ENCODE measurements around the gene LINC01488. TPM values are rescaled to one million over a fixed set of nuclear protein-coding genes. Genes with fewer than 3 reads are reported as not detected.

Gene LINC01488
- total and polyA plus RNA-seq, 7 donors: 0.36 TPM; not detected in 6

DNA sequence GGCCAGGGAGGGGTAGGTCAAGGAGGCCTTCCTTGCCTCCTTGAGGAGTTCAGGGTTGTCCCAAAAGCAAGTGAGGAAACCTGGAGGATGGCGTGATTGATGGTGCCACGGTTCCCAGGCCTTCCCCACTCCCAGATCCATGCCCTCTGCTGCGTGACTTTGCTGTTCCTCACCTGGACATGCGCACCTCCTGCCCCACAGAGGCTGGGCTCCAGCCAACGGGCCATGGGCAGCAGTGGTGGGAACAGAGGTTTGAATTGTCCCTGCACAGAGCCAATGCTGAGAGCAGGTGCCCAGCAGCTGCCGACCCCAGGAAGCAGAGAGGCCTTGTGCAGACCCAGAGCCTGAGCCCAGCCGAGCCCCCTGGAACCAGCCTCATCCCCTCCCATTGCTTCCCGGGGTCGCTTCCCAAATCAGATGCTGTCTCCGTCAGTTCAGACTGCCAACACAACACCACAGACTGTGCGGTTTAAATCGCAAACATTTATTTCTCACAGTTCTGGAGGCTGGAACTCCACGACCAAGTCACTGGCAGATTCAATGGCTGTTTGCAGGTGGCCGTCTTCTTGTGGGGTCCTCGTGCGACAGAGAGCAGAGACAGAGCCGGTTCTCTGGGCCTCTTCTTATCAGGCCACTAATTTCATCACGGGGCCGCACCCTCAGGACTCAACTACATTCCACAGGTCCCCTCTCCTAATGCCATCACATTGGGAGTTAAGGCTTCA is 6.2 kb upstream of the LINC01488 start:
- Histone ChIP-seq H3K27me3 (peaks cover 0 to 4% (median 0%) of the 10 kb centered on the region in 3 donors), H3K4me3 (no peak overlapping the region), H3K36me3 (no peaks in the 10 kb centered on the region), H3K9me3 (no peaks in the 10 kb centered on the region), H3K27ac (no peak overlapping the region), H3K4me1 (peaks cover 0 to 17% (median 5%) of the 10 kb centered on the region in 4 donors)
- intact Hi-C loops (cut with DNase I): no loop called here
- no peak for TF ChIP-seq POLR2A (IDR thresholded peaks at IDR 0.05)
- no peak for TF ChIP-seq EP300 (IDR thresholded peaks at IDR 0.05)
- no peak for TF ChIP-seq POLR2AphosphoS5 (IDR thresholded peaks at IDR 0.05)
- TF ChIP-seq, protein P1, sequence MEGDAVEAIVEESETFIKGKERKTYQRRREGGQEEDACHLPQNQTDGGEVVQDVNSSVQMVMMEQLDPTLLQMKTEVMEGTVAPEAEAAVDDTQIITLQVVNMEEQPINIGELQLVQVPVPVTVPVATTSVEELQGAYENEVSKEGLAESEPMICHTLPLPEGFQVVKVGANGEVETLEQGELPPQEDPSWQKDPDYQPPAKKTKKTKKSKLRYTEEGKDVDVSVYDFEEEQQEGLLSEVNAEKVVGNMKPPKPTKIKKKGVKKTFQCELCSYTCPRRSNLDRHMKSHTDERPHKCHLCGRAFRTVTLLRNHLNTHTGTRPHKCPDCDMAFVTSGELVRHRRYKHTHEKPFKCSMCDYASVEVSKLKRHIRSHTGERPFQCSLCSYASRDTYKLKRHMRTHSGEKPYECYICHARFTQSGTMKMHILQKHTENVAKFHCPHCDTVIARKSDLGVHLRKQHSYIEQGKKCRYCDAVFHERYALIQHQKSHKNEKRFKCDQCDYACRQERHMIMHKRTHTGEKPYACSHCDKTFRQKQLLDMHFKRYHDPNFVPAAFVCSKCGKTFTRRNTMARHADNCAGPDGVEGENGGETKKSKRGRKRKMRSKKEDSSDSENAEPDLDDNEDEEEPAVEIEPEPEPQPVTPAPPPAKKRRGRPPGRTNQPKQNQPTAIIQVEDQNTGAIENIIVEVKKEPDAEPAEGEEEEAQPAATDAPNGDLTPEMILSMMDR (IDR thresholded peaks at IDR 0.05): no peak
- no peak for DNase-seq
- WGBS, 2 donors: 90 to 92% methylated on average over 19 of the region's 19 CpGs

DNA sequence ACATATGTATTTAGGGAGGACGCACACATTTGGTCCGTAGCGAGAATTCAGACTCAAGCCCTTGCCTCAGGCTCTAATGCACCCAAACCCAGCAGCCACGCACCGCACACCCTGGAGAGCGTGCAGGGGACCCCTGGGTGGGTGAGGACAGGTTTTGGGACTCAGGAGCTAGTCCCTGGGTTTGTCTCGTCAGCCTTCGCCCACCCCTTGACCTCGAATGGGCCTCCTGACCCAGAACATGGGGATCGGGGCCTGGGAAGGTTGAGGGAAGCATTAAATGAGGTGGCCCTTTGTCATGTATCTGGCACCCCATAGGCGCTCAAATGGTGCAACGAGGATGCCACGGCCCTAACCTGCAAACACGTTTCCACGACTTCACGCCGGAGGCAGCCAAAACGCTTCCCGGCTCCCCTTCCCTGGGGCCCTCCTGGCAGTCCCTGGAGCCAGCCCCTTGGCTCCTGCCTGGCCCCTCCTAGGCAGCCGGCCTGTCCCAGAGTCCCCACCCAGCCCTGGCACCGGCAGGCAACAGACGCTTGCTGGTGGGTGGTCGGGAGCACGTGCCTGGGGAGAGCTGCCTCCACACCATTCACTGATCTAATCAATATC is 5.5 kb upstream of the LINC01488 start:
- H3K36me3 ChIP-seq: no peaks in the 10 kb centered on the region
- DNase-seq: no peak
- WGBS, 2 donors: 91 to 93% methylated on average over 24 of the region's 24 CpGs
- TF ChIP-seq EP300 (IDR thresholded peaks at IDR 0.05): no peak
- TF ChIP-seq POLR2A (IDR thresholded peaks at IDR 0.05): no peak
- TF ChIP-seq, protein P1 (IDR thresholded peaks at IDR 0.05): no peak
- no peak for TF ChIP-seq POLR2AphosphoS5 (IDR thresholded peaks at IDR 0.05)
- H3K27ac ChIP-seq: no peak overlapping the region
- H3K9me3 ChIP-seq: no peaks in the 10 kb centered on the region
- H3K4me1 ChIP-seq: peaks cover 0 to 19% (median 5%) of the 10 kb centered on the region in 4 donors
- intact Hi-C loops (cut with DNase I): no loop called here
- peaks cover 0 to 4% (median 0%) of the 10 kb centered on the region in 3 donors for H3K27me3 ChIP-seq
- H3K4me3 ChIP-seq: no peak overlapping the region

DNA sequence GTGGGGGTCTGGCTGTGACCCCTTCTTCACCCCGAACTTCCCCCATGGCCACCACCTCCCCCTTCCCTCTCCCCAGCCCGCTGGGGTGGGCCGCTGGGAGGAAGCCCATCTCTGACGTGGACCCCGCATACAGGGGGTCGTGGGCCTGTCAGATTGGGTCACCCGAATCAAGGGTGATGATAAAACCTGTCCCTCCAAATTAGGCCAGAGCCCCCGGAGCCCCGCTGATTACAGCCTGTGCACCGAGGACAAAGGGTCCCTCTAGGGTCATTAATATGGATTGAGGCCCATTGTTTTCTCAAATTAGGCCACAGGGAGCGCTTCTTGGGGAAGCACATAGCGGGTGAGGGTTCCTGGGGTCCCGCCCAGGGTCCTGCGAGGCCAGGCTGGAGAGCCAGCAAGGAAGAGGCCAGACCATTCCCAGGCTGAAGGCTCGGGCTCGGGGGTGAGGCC is 4.9 kb upstream of the LINC01488 start:
- Histone ChIP-seq H3K9me3 (no peaks in the 10 kb centered on the region), H3K27ac (no peak overlapping the region), H3K27me3 (peaks cover 0 to 4% (median 0%) of the 10 kb centered on the region in 3 donors), H3K4me3 (no peak overlapping the region), H3K4me1 (peaks cover 0 to 14% (median 5%) of the 10 kb centered on the region in 4 donors), H3K36me3 (no peaks in the 10 kb centered on the region)
- intact Hi-C loops (cut with DNase I): no loop called here
- WGBS, 2 donors: 89 to 92% methylated on average over 16 of the region's 16 CpGs
- TF ChIP-seq EP300 (IDR thresholded peaks at IDR 0.05): no peak
- no peak for TF ChIP-seq POLR2A (IDR thresholded peaks at IDR 0.05)
- no peak for TF ChIP-seq POLR2AphosphoS5 (IDR thresholded peaks at IDR 0.05)
- TF ChIP-seq, protein P1 (IDR thresholded peaks at IDR 0.05): no peak
- no peak for DNase-seq

DNA sequence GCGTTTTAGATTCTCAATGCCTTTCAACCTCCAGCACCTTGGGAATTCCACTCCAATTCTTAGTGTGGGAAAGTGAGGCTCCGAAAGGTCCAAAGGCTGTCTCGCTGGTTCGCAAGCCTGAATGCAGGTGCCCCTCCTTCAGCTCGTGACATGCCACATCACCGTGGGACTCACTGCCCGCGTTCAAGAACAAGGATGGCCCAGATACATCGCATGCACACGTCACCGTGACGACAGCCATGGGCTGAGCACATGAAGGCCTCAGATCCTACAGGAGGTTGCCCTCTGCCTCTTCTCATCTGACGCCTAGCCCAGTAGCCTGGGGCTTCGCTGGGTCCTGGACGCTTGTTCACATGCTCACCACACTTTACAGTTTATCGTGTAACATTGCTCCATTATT is 4.4 kb upstream of the LINC01488 start:
- intact Hi-C loops (cut with DNase I): no loop called here
- H3K4me3 ChIP-seq: no peak overlapping the region
- H3K27me3 ChIP-seq: peaks cover 0 to 4% (median 0%) of the 10 kb centered on the region in 3 donors
- no peak for DNase-seq
- WGBS, 2 donors: 92 to 94% methylated on average over 16 of the region's 16 CpGs
- no peaks in the 10 kb centered on the region for H3K36me3 ChIP-seq
- no peak overlapping the region for H3K27ac ChIP-seq
- peaks cover 0 to 13% (median 5%) of the 10 kb centered on the region in 4 donors for H3K4me1 ChIP-seq
- no peaks in the 10 kb centered on the region for H3K9me3 ChIP-seq
- TF ChIP-seq EP300 (IDR thresholded peaks at IDR 0.05): no peak
- TF ChIP-seq, protein P1 (IDR thresholded peaks at IDR 0.05): no peak
- no peak for TF ChIP-seq POLR2A (IDR thresholded peaks at IDR 0.05)
- TF ChIP-seq POLR2AphosphoS5 (IDR thresholded peaks at IDR 0.05): no peak

Measured in sigmoid colon (tissue), 7 donors.